GM04503 (cell line): ENCODE results near the gene RPL9.
"Not testable (repeated sequence)": the region's sequence is repeated elsewhere in the genome, so short reads cannot be mapped to it uniquely, and the experiment has no call there.

ENCODE experiments used
- DNase-seq: peaks from one replicate; pipeline ENCODE4 v3.0.0-alpha.2; 2012; ENCODE audit warnings: low read depth

The RPL9 gene

GRCh38 chr4:39458505-39459300, at the start of gene RPL9, which contains the start of gene LIAS:
RPL9 (minus strand) TSS chr4:39458922; CDS start chr4:39458439, 483 bp downstream.
LIAS (plus strand) TSS chr4:39459056; CDS start chr4:39459118, 62 bp downstream.
- DNase-seq: peak; percentile 89

GRCh38 chr4:39505581-39505980, 46.9 kb upstream of the RPL9 start:
- no peak for DNase-seq

- no peak for DNase-seq
Measured at GRCh38 chr4:39504538-39504937, 45.8 kb upstream of the RPL9 start.

GRCh38 chr4:39502664-39503035, 43.9 kb upstream of the RPL9 start:
- not testable (repeated sequence) for DNase-seq

DNA sequence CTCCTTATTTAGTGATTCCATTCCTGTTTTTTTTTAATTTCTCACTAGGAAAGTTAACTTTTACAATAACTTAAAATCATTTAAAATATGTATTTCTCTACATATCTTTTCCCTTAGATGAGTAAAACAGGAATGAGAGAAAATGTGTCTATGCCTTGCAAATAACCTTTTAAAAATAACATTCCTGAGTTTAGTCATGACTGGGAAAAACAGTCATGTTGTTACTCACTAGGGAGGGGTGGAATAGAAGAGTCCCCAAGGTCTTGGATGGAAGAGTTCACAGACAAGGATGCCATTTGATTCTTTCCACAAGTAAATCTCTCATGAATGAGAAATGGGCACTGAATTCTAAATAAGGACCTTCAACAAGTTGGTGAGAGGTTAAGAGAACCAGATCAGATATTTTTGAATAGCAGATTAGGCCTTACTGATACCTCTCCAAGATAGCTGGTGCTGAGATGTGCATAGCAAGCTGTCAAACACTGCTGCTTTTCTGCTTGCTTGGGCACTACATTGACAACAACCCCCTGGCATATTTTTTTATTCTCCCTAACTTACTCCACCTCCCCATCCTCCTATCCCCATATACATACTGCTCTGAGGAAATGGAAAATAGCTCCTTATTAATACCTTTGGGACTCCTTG, 43.4 kb upstream of the RPL9 start:
- DNase-seq: peak; percentile 67

- no peak for DNase-seq
Measured at GRCh38 chr4:39498727-39499020, 40.0 kb upstream of the RPL9 start.

DNA sequence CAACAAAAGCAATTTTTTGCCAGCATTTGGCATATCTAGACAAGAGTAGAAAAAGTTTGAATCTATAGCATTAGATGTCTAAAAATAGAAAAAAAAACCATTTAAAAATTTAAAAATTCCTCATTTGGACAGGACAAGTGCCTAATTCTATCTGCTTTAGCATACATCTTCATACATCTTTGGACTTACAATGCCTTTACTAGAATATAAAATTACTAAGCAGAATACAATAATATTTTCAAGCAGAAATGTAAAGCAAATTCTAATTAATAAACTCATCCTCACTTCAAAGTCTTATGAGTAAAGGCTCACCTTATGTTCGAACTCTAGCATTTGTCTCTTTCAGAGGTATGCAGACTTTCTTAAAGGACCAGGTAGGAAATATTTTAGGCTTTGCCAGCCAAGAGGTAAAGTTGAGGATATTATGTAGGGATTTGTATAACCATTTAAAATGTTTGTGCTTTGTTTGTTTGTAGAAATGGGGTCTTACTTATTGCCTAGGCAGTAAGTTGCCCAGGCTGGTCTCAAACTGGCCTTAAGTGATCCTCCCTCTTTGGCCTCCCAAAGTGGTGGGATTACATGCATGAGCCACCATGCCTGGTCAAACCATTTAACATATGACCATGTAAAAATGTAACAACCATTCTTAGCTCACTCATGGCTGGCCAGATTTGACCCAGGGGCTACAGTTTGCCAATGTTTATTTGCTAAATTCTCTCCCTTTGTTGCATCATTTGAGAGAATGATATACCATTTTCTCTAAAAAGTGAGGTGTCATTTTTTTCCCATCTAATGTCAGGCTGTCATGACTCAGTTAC, 39.4 kb upstream of the RPL9 start:
- no peak for DNase-seq

- DNase-seq: no peak
Measured at GRCh38 chr4:39495446-39496213, 36.9 kb upstream of the RPL9 start.

DNA sequence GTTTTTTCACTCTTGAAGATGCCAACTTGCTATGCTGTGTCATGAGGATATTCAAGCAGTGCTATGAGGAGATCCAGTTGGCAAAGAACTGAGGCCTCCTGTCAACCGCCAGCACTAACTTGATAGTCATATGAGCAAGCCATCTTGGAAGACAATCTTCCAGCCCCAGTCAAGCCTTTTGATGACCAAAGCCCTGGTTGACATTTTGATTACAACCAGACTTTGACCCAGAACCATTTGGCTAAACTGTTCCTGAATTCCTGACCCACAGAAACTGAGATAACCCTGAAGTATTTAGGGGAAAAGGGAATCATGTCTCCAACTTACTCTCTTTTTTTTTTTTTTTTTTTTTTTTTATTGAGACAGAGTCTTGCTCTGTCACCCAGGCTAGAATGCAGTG, 35.6 kb upstream of the RPL9 start:
- DNase-seq: no peak

GRCh38 chr4:39490322-39490721, 31.6 kb upstream of the RPL9 start:
- no peak for DNase-seq

GRCh38 chr4:39486221-39486804, 27.6 kb upstream of the RPL9 start:
- no peak for DNase-seq

GRCh38 chr4:39484582-39485272, 26.0 kb upstream of the RPL9 start:
- no peak for DNase-seq

DNA sequence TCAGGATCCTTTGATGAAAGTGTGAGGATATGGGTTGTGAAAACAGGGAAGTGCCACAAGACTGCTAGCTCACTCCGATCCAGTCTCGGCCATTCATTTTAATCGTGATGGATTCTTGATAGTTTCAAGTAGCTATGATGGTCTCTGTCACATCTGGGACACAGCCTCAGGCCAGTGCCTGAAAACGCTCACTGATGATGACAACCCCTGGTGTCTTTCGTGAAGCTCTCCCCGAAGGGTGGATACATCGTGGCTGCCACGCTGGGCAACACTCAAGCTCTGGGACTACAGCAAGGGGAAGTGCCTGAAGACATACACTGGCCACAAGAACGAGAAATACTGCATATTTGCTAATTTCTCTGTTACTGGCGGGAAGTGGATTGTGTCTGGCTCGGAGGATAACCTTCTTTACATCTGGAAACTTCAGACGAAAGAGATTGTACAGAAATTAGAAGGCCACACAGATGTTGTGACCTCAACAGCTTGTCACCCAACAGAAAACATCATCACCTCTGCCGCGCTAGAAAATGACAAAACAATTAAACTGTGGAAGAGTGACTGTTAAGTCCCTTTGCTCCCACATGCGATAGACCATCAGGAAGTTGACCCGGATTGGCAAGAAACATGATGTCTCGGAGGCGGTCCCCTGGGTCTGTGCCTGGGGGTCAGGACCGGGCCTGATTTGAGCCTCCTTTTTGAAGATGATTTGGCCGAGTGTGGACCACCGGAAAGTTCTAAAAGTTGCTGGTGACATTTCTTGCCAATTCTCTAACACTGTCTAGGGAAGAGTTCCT, 22.4 kb upstream of the RPL9 start:
- no peak for DNase-seq

GRCh38 chr4:39480251-39480650, 21.5 kb upstream of the RPL9 start:
- DNase-seq: no peak

DNA sequence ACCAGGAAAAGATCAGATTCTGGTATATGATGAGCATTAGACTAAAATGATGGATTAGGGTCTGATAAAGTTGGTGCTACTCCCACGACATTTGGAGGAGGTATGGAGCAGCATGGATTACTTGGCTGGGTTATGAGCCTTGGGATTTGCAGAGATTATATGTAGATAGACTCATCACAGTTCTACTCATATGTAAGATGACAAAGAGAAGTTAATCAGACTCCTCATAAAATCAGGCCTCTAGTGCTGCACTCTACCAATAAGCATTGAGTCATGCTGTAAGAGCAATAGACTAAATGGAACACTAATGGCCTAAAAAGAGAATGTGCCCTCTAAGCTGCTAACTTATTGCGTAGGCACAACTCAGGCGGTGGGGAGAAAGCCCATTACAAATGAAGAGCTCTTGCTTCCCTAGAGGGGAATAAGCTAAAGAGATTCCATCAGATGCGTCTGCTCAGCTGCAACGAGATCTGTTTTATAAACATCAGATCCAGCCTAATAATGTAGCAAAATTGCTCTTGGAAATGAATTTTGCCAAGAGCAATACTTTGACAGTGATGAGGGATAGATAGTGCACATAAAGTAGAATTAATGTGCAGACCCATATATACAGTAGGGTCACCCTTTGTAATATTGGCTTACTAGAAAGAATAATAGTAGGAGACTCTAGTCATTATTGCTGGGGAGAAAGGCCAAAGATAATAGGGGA, 17.6 kb upstream of the RPL9 start:
- no peak for DNase-seq

- DNase-seq: peak; percentile 45
Measured at GRCh38 chr4:39472396-39472795, 13.7 kb upstream of the RPL9 start.

- no peak for DNase-seq
Measured at GRCh38 chr4:39470402-39470801, 11.7 kb upstream of the RPL9 start.

- peak; percentile 59 for DNase-seq
Measured at GRCh38 chr4:39469429-39470077, 10.8 kb upstream of the RPL9 start.

- DNase-seq: no peak
Measured at GRCh38 chr4:39467464-39467863, 8.7 kb upstream of the RPL9 start.
